ENCODE results near the gene TMEM187.

Gene TMEM187

DNA sequence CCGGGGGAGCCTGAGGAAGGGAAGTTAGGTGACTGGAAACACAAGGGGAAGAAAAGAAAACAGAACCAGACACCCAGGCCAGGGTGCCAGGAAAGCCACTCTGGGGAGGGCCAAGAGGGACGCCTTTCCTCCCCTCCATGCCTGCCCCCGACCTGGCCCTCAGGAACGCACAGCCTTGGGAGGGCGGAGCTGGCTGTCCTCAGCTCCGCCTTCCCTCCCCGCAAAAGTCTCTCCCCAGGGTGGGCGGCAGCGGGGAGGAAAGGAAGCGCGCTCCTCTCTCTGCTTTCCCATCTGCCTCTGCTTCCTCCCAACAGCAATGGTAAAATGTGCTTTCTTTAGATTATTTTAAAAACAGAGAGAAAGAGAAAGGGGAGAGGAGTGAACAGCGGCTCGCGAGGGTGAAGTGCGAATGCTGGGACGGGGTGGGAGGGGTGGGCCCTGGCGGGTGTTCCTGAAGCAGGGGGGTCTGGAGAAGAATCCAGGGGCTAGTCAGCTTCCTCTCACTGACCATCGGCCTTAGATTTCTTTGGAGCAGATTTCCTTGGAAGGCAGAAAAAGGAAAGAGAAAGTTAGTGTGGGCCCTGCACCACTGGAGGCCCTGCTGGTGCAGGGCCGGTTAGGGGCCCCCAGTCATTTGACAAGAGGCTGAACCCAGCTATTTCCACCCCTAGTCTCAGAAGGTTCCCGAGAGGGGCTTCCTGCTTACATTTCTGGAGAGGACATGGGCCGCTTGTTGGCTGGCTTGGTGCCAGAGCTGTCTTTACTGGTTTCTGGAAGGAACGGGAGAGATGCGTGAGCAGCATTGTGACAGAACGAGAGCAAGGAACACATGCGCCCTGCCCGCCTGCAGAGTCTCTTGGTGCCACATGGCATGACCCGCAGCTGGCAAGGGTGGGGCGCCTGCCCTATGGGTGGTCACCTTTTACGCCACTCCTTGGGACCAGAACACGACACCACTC, 23.4 kb upstream of the TMEM187 start:
- no peaks in the 10 kb centered on the region for H3K9me3 ChIP-seq (ENCODE audit: low read depth, low read length)
- H3K36me3 ChIP-seq (ENCODE audit: insufficient read depth, low read length), result peaks cover 47% of the 10 kb centered on the region
- TF ChIP-seq FOXP2 (optimal IDR thresholded peaks at IDR 0.05; ENCODE audit: control extremely low read depth, extremely low read length, insufficient read depth), result no peak
- no peak for TF ChIP-seq EZH2 (IDR thresholded peaks at IDR 0.05)
- TF ChIP-seq POLR2AphosphoS5 (IDR thresholded peaks at IDR 0.05; ENCODE audit: borderline replicate concordance, low read depth, low read length), result no peak
- H3K4me3 ChIP-seq, result no peak overlapping the region
- H3K27ac ChIP-seq, result peak overlapping the region; percentile 63
- no peak overlapping the region for H3K9ac ChIP-seq (ENCODE audit: insufficient read length)
- DNase-seq (ENCODE audit: low read depth, low spot score), result no peak

GRCh38 chrX:153950127-153950526, 22.4 kb upstream of the TMEM187 start:
- no peak overlapping the region for H3K9ac ChIP-seq (ENCODE audit: insufficient read length)
- no peak for TF ChIP-seq POLR2AphosphoS5 (IDR thresholded peaks at IDR 0.05; ENCODE audit: borderline replicate concordance, low read depth, low read length)
- no peak for TF ChIP-seq FOXP2 (optimal IDR thresholded peaks at IDR 0.05; ENCODE audit: control extremely low read depth, extremely low read length, insufficient read depth)
- no peak for TF ChIP-seq EZH2 (IDR thresholded peaks at IDR 0.05)
- H3K27ac ChIP-seq, result no peak overlapping the region
- no peak for DNase-seq (ENCODE audit: low read depth, low spot score)
- H3K9me3 ChIP-seq (ENCODE audit: low read depth, low read length), result no peaks in the 10 kb centered on the region
- no peak overlapping the region for H3K4me3 ChIP-seq
- H3K36me3 ChIP-seq (ENCODE audit: insufficient read depth, low read length), result peaks cover 47% of the 10 kb centered on the region

- no peak overlapping the region for H3K9ac ChIP-seq (ENCODE audit: insufficient read length)
- H3K27ac ChIP-seq, result no peak overlapping the region
- H3K4me3 ChIP-seq, result no peak overlapping the region
- H3K9me3 ChIP-seq (ENCODE audit: low read depth, low read length), result no peaks in the 10 kb centered on the region
- peaks cover 63% of the 10 kb centered on the region for H3K36me3 ChIP-seq (ENCODE audit: insufficient read depth, low read length)
- TF ChIP-seq EZH2 (IDR thresholded peaks at IDR 0.05) (no peak), POLR2AphosphoS5 (IDR thresholded peaks at IDR 0.05; ENCODE audit: borderline replicate concordance, low read depth, low read length) (no peak), FOXP2 (optimal IDR thresholded peaks at IDR 0.05; ENCODE audit: control extremely low read depth, extremely low read length, insufficient read depth) (no peak)
- DNase-seq (ENCODE audit: low read depth, low spot score), result no peak
Observed at GRCh38 chrX:153951683-153952372, 20.7 kb upstream of the TMEM187 start.

DNA sequence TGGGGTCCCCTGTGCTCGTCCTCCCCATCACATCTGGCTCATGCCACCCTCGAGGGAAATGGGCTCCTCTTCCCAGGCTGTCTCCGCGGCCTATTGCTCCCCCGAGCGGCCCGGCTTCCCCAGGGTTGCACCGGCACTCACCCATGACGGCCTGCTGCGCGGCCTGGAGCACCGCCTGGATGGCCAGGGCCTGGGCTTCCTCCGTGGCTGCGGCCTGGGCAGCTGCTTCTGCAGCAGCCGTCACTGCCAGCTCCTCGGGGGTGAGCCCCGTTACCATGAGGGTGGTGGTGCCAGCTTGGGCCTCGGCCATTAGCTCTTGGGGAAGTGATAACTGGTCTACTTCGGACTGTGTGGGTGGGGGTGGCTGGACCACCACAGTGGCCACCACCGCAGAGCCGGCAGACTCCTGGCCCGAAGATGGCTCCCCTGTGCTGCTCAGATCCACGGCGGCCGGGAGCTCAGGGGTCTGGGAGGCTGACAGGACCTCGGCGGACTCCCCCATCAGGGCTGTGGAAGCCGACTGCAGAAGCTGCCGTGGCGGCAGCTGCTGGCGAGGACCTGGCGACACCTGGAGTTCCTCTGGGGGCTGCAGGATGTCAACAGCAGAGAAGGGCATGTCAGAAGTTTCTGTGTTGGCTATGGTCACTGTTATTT, 20.1 kb upstream of the TMEM187 start:
- no peak for DNase-seq (ENCODE audit: low read depth, low spot score)
- Histone ChIP-seq H3K9ac (ENCODE audit: insufficient read length) (no peak overlapping the region), H3K9me3 (ENCODE audit: low read depth, low read length) (no peaks in the 10 kb centered on the region), H3K36me3 (ENCODE audit: insufficient read depth, low read length) (peaks cover 69% of the 10 kb centered on the region), H3K4me3 (no peak overlapping the region), H3K27ac (no peak overlapping the region)
- no peak for TF ChIP-seq EZH2 (IDR thresholded peaks at IDR 0.05)
- no peak for TF ChIP-seq POLR2AphosphoS5 (IDR thresholded peaks at IDR 0.05; ENCODE audit: borderline replicate concordance, low read depth, low read length)
- no peak for TF ChIP-seq FOXP2 (optimal IDR thresholded peaks at IDR 0.05; ENCODE audit: control extremely low read depth, extremely low read length, insufficient read depth)

DNA sequence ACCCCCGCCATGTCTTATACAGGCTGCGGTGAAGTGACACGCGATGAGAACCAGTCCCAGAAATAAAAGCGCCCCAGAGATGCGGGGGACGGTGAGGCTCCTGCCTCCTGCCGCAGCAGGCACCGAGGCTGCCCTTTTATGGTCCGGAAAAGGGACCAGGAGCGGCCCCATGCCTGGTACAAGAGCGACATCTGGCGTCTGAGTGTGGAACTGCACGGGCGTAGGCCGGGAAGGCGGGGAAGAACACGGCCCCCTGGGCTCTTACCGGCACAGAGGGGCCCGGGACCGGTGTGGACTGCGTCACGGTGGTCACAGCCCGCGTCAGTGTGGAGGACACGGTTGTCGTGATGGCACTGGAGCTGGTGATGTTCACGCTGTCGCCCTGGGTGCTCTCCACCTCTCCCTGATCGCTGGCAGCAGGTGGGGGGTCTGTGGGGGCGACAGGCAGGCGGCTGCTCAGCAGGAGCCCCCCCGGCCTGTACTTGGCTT, 19.2 kb upstream of the TMEM187 start:
- Histone ChIP-seq H3K9me3 (ENCODE audit: low read depth, low read length) (no peaks in the 10 kb centered on the region), H3K9ac (ENCODE audit: insufficient read length) (no peak overlapping the region), H3K4me3 (no peak overlapping the region), H3K36me3 (ENCODE audit: insufficient read depth, low read length) (peaks cover 78% of the 10 kb centered on the region), H3K27ac (no peak overlapping the region)
- DNase-seq (ENCODE audit: low read depth, low spot score), result no peak
- TF ChIP-seq EZH2 (IDR thresholded peaks at IDR 0.05), result no peak
- TF ChIP-seq POLR2AphosphoS5 (IDR thresholded peaks at IDR 0.05; ENCODE audit: borderline replicate concordance, low read depth, low read length), result no peak; the same call in 1 of the 2 replicates
- no peak for TF ChIP-seq FOXP2 (optimal IDR thresholded peaks at IDR 0.05; ENCODE audit: control extremely low read depth, extremely low read length, insufficient read depth)

- H3K36me3 ChIP-seq (ENCODE audit: insufficient read depth, low read length), result peaks cover 83% of the 10 kb centered on the region
- no peak for DNase-seq (ENCODE audit: low read depth, low spot score)
- H3K9me3 ChIP-seq (ENCODE audit: low read depth, low read length), result no peaks in the 10 kb centered on the region
- H3K27ac ChIP-seq, result no peak overlapping the region
- TF ChIP-seq POLR2AphosphoS5 (IDR thresholded peaks at IDR 0.05; ENCODE audit: borderline replicate concordance, low read depth, low read length), result no peak
- TF ChIP-seq EZH2 (IDR thresholded peaks at IDR 0.05), result no peak
- no peak for TF ChIP-seq FOXP2 (optimal IDR thresholded peaks at IDR 0.05; ENCODE audit: control extremely low read depth, extremely low read length, insufficient read depth)
- no peak overlapping the region for H3K9ac ChIP-seq (ENCODE audit: insufficient read length)
- H3K4me3 ChIP-seq, result no peak overlapping the region
Observed at GRCh38 chrX:153953892-153954557, 18.5 kb upstream of the TMEM187 start.

DNA sequence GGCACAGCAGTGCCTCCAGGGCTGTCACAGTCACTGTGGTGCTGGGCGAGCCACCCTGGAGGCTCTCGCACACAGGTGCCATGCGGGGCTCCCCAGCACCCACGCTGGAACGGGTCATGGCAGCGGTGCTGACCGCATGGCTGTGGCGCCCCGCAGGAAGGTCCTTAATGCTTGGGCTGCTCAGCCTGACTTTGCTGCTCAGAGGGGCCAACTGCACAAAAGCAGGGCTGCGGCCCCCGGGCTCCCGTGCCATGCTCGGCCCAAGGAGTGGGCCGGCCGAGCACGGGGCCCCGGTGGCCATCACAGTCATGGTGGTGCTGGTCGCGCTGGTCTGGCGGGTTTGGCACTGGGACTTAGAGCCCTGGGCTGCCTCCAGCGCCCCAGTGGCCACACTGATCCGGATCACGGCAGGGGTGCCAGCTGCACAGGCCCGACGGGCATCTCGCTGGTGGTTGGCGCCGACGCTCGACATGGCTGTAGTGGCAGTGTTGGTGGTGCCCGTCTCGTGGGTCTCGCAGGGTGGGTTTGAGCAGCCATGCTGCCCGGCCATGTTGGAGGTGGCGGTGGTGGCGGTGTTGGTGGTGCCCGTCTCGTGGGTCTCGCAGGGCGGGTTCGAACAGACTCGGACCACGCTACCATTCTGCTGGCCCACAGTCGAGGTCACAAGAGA, 17.9 kb upstream of the TMEM187 start:
- Histone ChIP-seq H3K4me3 (no peak overlapping the region), H3K27ac (no peak overlapping the region), H3K36me3 (ENCODE audit: insufficient read depth, low read length) (peaks cover 85% of the 10 kb centered on the region), H3K9ac (ENCODE audit: insufficient read length) (no peak overlapping the region), H3K9me3 (ENCODE audit: low read depth, low read length) (no peaks in the 10 kb centered on the region)
- DNase-seq (ENCODE audit: low read depth, low spot score), result no peak
- no peak for TF ChIP-seq POLR2AphosphoS5 (IDR thresholded peaks at IDR 0.05; ENCODE audit: borderline replicate concordance, low read depth, low read length)
- TF ChIP-seq EZH2 (IDR thresholded peaks at IDR 0.05), result no peak
- no peak for TF ChIP-seq FOXP2 (optimal IDR thresholded peaks at IDR 0.05; ENCODE audit: control extremely low read depth, extremely low read length, insufficient read depth)

All from SK-N-MC (cell line).